ENCODE data around the gene FAM111B. TPM values are rescaled to one million over a fixed set of nuclear protein-coding genes. Genes with fewer than 3 reads are reported as not detected.

Gene FAM111B
- total RNA-seq, 1 experiment from 2014 or later, result 10.7 TPM

- Histone ChIP-seq H3K27ac (ENCODE audit: low read depth, low read length) (no peak overlapping the region), H4K20me1 (ENCODE audit: insufficient read depth) (no peaks in the 10 kb centered on the region), H3K9me2 (ENCODE audit: insufficient read depth) (no peaks in the 10 kb centered on the region), H3K9me3 (ENCODE audit: control insufficient read depth in 1 of 2, insufficient read depth in 1 of 2, low read depth in 1 of 2, low read length in 2 of 2) (no peaks in the 10 kb centered on the region), H3K4me1 (ENCODE audit: control insufficient read depth in 1 of 2, insufficient read depth in 2 of 2, low read length in 2 of 2) (no peaks in the 10 kb centered on the region), H3K36me3 (ENCODE audit: control insufficient read depth in 1 of 2, insufficient read depth in 2 of 2, low read length in 2 of 2) (no peaks in the 10 kb centered on the region), H3K4me2 (ENCODE audit: low read length) (no peak overlapping the region), H3K79me2 (ENCODE audit: insufficient read depth, low read length) (no peaks in the 10 kb centered on the region), H3K9ac (ENCODE audit: low read length) (no peak overlapping the region), H3K27me3 (ENCODE audit: insufficient read depth, low read length) (peaks cover 21% of the 10 kb centered on the region), H2AFZ (ENCODE audit: low read depth, low read length, poor library complexity, severe bottlenecking) (no peak overlapping the region), H3K4me3 (replicated peaks in 1 of 2; ENCODE audit: low read depth in 1 of 2, low read length in 2 of 2) (no peak overlapping the region)
- intact Hi-C loops (cut with micrococcal nuclease), result no loop called here
- ATAC-seq (no peak), DNase-seq (ENCODE audit: low read depth, low spot score) (no peak)
- TF ChIP-seq POLR2A (IDR thresholded peaks at IDR 0.05; ENCODE audit: borderline replicate concordance, extremely low read depth, insufficient read depth, insufficient read length) (no peak), RAD21 (IDR thresholded peaks at IDR 0.05; ENCODE audit: low read depth) (no peak), POLR2AphosphoS5 (IDR thresholded peaks at IDR 0.05; ENCODE audit: low read depth, low read length) (no peak), SRF (IDR thresholded peaks at IDR 0.05; ENCODE audit: low read depth) (no peak), ELF1 (IDR thresholded peaks at IDR 0.05; ENCODE audit: borderline replicate concordance, low read depth) (no peak), FOSL1 (IDR thresholded peaks at IDR 0.05; ENCODE audit: low read depth) (no peak), CBX3 (IDR thresholded peaks at IDR 0.05; ENCODE audit: low read depth) (no peak), ZFX (IDR thresholded peaks at IDR 0.05) (no peak), CEBPB (IDR thresholded peaks at IDR 0.05; ENCODE audit: low read depth) (no peak), MAX (IDR thresholded peaks at IDR 0.05) (no peak), EZH2phosphoT487 (IDR thresholded peaks at IDR 0.05; ENCODE audit: borderline replicate concordance) (no peak), EGR1 (IDR thresholded peaks at IDR 0.05; ENCODE audit: low read depth) (no peak), SP1 (IDR thresholded peaks at IDR 0.05; ENCODE audit: low read depth) (no peak), ZNF274 (IDR thresholded peaks at IDR 0.05; ENCODE audit: low read depth, low read length) (no peak), YY1 (IDR thresholded peaks at IDR 0.05; ENCODE audit: extremely low read depth, insufficient replicate concordance, low read depth, low read length) (no peak), EZH2 (IDR thresholded peaks at IDR 0.05) (no peak), REST (IDR thresholded peaks at IDR 0.05; ENCODE audit: low read depth) (no peak), TCF7L2 (IDR thresholded peaks at IDR 0.05; ENCODE audit: borderline replicate concordance, extremely low read depth, insufficient read depth, insufficient read length) (no peak)
- TF ChIP-seq, protein P1, sequence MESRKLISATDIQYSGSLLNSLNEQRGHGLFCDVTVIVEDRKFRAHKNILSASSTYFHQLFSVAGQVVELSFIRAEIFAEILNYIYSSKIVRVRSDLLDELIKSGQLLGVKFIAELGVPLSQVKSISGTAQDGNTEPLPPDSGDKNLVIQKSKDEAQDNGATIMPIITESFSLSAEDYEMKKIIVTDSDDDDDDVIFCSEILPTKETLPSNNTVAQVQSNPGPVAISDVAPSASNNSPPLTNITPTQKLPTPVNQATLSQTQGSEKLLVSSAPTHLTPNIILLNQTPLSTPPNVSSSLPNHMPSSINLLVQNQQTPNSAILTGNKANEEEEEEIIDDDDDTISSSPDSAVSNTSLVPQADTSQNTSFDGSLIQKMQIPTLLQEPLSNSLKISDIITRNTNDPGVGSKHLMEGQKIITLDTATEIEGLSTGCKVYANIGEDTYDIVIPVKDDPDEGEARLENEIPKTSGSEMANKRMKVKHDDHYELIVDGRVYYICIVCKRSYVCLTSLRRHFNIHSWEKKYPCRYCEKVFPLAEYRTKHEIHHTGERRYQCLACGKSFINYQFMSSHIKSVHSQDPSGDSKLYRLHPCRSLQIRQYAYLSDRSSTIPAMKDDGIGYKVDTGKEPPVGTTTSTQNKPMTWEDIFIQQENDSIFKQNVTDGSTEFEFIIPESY (IDR thresholded peaks at IDR 0.05; ENCODE audit: extremely low read depth, insufficient replicate concordance, low read length), result no peak
- TF ChIP-seq, protein P2, sequence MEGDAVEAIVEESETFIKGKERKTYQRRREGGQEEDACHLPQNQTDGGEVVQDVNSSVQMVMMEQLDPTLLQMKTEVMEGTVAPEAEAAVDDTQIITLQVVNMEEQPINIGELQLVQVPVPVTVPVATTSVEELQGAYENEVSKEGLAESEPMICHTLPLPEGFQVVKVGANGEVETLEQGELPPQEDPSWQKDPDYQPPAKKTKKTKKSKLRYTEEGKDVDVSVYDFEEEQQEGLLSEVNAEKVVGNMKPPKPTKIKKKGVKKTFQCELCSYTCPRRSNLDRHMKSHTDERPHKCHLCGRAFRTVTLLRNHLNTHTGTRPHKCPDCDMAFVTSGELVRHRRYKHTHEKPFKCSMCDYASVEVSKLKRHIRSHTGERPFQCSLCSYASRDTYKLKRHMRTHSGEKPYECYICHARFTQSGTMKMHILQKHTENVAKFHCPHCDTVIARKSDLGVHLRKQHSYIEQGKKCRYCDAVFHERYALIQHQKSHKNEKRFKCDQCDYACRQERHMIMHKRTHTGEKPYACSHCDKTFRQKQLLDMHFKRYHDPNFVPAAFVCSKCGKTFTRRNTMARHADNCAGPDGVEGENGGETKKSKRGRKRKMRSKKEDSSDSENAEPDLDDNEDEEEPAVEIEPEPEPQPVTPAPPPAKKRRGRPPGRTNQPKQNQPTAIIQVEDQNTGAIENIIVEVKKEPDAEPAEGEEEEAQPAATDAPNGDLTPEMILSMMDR (IDR thresholded peaks at IDR 0.05 in 2 of 3, conservative IDR thresholded peaks at IDR 0.05 in 1 of 3; ENCODE audit: borderline replicate concordance in 1 of 3, insufficient read depth in 1 of 3, low read depth in 2 of 3, low read length in 2 of 3), result no peak
- POLR2A ChIA-PET, result no interaction called here
- RAD21 ChIA-PET (ENCODE audit: low non-redundant PET in 1 of 2, low total read pairs in 2 of 2, uncharacterized antibody in 2 of 2, unreplicated experiment in 2 of 2), result no interaction called here
- CTCF ChIA-PET, result interaction anchor here (1.2 kb wide), 1 partner anchor 19 kb away, joined by 3 read pairs; no protein-coding TSS in a partner anchor
- no TSS peak for BruUV-seq (replicated peaks)
These were observed 30.0 kb upstream of the FAM111B start for GRCh38 chr11:59076876-59077571.

Data from HCT116 (cell line).